Ovary (tissue), 3 donors: ENCODE measurements around the gene COL9A3.

Experiments
- POLR2A ChIP-seq: fragments of 450-650 bp; IDR thresholded peaks from one replicate; pipeline ENCODE4 v1.6.1; 2017; ENCODE audit warnings: antibody characterized with exemption, mild to moderate bottlenecking, moderate library complexity
- TF ChIP-seq, protein P1 (sequence below), 3 donors: fragments of 450-650 bp in 2 of 3; fragments of 200-600 bp in 1 of 3; IDR thresholded peaks; one replicate each; pipeline versions ENCODE4 v1.5.1 to v1.8.0; 2016 to 2022; ENCODE audit warnings: antibody characterized with exemption in 3 of 3, mild to moderate bottlenecking in 1 of 3
- donor health status: DM: no; HTN: no; CAD: no.

DNA sequence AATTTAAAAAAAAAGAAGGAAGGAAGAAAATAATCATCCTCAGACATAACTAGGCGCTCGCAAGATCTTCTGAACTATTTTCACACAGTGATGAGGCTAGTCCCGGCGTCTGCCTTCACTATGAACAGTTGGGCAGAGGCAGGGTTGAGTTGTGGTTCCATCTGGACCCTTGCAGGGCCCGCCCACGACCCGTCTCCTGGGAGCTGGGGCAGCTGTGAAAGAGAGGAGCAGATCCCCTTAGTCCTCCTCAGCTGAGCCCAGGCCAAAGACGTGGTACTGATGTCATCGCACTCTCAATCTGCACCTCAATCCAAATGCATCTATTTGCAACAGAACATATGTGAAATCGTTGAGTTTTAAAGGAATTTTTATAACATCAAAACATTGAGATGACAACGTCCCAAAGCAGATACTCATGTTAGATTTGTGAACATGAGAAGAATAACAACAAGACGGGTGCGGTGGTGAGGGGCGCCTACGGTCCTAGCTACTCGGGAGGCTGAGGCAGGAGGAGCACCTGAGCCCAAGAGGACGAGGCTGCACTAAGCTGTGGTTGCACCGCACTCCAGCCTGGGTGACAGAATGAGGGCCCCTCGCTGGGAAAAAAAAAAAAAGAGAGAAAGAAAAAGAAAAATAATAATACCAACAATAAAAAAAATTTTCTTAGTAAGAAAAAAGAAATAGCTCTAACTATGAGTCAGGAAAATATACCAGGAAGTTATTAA lies 29.5 kb downstream of the COL9A3 start:
- TF ChIP-seq, protein P1, sequence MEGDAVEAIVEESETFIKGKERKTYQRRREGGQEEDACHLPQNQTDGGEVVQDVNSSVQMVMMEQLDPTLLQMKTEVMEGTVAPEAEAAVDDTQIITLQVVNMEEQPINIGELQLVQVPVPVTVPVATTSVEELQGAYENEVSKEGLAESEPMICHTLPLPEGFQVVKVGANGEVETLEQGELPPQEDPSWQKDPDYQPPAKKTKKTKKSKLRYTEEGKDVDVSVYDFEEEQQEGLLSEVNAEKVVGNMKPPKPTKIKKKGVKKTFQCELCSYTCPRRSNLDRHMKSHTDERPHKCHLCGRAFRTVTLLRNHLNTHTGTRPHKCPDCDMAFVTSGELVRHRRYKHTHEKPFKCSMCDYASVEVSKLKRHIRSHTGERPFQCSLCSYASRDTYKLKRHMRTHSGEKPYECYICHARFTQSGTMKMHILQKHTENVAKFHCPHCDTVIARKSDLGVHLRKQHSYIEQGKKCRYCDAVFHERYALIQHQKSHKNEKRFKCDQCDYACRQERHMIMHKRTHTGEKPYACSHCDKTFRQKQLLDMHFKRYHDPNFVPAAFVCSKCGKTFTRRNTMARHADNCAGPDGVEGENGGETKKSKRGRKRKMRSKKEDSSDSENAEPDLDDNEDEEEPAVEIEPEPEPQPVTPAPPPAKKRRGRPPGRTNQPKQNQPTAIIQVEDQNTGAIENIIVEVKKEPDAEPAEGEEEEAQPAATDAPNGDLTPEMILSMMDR (IDR thresholded peaks at IDR 0.05) = no peak
- TF ChIP-seq POLR2A = no peak
